Stomach (tissue), 4 donors: ENCODE data around the gene PRDM2.

Experiments used
- CTCF ChIP-seq, 7 experiments: fragments of 450-650 bp in 4 of 7; fragments of 200-600 bp in 3 of 7; sonication (generic) in 3 of 7; IDR thresholded peaks; one replicate each; pipeline ENCODE4 v1.5.1; 2016 to 2019; ENCODE audit warnings: antibody characterized with exemption in 7 of 7, control low read depth in 2 of 7, mild to moderate bottlenecking in 1 of 7
- POLR2A ChIP-seq, 4 donors: fragments of 450-650 bp; IDR thresholded peaks; one replicate each; pipeline ENCODE4 v1.6.1; 2016; ENCODE audit warnings: antibody characterized with exemption in 4 of 4, control low read depth in 2 of 4, mild to moderate bottlenecking in 1 of 4, moderate library complexity in 1 of 4
- POLR2AphosphoS5 ChIP-seq, 3 donors: sonication (generic); formaldehyde crosslinking; IDR thresholded peaks; one replicate each; pipeline ENCODE4 v1.6.1; 2016; ENCODE audit warnings: antibody characterized with exemption in 3 of 3

DNA sequence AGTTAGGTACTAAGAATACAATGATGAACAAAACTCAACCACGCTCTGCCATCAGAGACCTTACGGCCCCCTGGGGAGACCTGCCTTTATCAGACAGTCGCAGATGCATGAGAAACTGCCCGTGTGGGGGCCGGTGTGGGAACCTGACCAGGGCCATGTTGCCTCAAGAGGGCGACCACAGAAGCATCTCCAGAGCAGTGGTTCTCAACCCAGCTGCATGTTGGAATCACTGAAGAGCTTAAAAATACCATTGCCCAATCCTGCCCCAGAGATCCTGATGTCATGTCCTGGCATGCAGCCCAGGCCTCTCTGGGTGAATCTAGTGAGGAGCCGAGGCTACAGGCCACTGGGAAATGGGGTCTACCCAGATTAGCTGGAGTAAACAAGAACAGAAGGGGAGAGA is 108.7 kb downstream of the PRDM2 start:
- no peak for TF ChIP-seq POLR2A (IDR thresholded peaks at IDR 0.05)
- no peak for TF ChIP-seq POLR2AphosphoS5 (IDR thresholded peaks at IDR 0.05)
- no peak for TF ChIP-seq CTCF (IDR thresholded peaks at IDR 0.05)
